ENCODE measurements around the gene PKHD1.

DNA sequence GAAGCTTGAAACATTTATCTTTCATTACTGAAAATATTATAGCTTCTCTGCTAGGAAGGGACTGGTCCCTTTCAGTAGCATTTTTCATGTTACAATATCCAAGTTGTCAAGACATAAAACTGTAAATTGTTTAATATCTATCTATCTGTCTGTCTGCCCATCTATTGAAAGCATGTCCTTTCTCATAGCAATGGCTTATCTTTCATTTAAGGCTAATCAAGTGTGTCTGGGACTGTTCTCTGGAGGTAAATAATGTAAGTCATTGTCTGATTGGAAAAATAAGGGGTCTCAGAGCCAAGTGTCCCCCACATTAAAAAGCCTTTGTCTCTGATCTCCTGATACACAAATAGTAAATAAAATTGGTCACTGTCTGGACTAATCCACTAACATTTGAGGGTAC lies 135.5 kb downstream of the PKHD1 start:
- TF ChIP-seq GATA2 (CRISPR knock-in tag; IDR thresholded peaks at IDR 0.05) (peak; percentile 71), RAD21 (IDR thresholded peaks at IDR 0.05; ENCODE audit: low read length) (no peak)

All from SK-N-SH (cell line).